ENCODE measurements around the gene TSGA10IP.
"Not testable (repeated sequence)": the region's sequence is repeated elsewhere in the genome, so short reads cannot be mapped to it uniquely, and the experiment has no call there.

Gene TSGA10IP

GRCh38 chr11:65947603-65948125 is 2.4 kb downstream of the TSGA10IP start:
- DNase-seq, result no peak

GRCh38 chr11:65950711-65951110 is 5.4 kb downstream of the TSGA10IP start:
- not testable (repeated sequence) for DNase-seq

GRCh38 chr11:65951641-65952040 is 6.4 kb downstream of the TSGA10IP start:
- not testable (repeated sequence) for DNase-seq

GRCh38 chr11:65952052-65952521 is 6.8 kb downstream of the TSGA10IP start:
- no peak for DNase-seq

- DNase-seq, result no peak
Observed at GRCh38 chr11:65953471-65953870, 8.2 kb downstream of the TSGA10IP start.

- DNase-seq, result no peak
Observed at GRCh38 chr11:65954771-65955170, 9.5 kb downstream of the TSGA10IP start.

GRCh38 chr11:65958291-65958690 is 13.0 kb downstream of the TSGA10IP start:
- DNase-seq, result no peak

GRCh38 chr11:65958774-65959420 is 13.6 kb downstream of the TSGA10IP start:
- DNase-seq, result no peak

- DNase-seq, result no peak
Observed at GRCh38 chr11:65960824-65961266, 15.6 kb downstream of the TSGA10IP start.

- DNase-seq, result peak; percentile 82 to 89 (median 85)
Observed at GRCh38 chr11:65961267-65962140, 16.2 kb downstream of the TSGA10IP start, which contains the start of gene SART1. SART1 (plus strand) TSS chr11:65961734; CDS start chr11:65961781, 47 bp downstream.

GRCh38 chr11:65962141-65962564 is 16.9 kb downstream of the TSGA10IP start:
- no peak for DNase-seq

- no peak for DNase-seq
Observed at GRCh38 chr11:65964906-65965305, 19.6 kb downstream of the TSGA10IP start.

GRCh38 chr11:65965986-65966762 is 20.9 kb downstream of the TSGA10IP start:
- DNase-seq, result no peak

- DNase-seq, result no peak
Observed at GRCh38 chr11:65967329-65967934, 22.2 kb downstream of the TSGA10IP start.

- no peak for DNase-seq
Observed at GRCh38 chr11:65968600-65969482, 23.6 kb downstream of the TSGA10IP start.

GRCh38 chr11:65972116-65972515 is 26.8 kb downstream of the TSGA10IP start:
- no peak for DNase-seq

- DNase-seq, result no peak
Observed at GRCh38 chr11:65973439-65974110, 28.3 kb downstream of the TSGA10IP start.

GRCh38 chr11:65975771-65976170 is 30.5 kb downstream of the TSGA10IP start:
- DNase-seq, result no peak

- no peak for DNase-seq
Observed at GRCh38 chr11:65976216-65977176, 31.2 kb downstream of the TSGA10IP start.
